GM23248 (cell line): ENCODE results near the gene MAP4K3.

Source experiments
- EZH2 ChIP-seq: fragments of 200-600 bp; sonication (generic); IDR thresholded peaks from 2 replicates; pipeline ENCODE4 v1.6.1; 2018; ENCODE audit warnings: antibody characterized with exemption, mild to moderate bottlenecking; ENCODE audit not compliant: insufficient read depth, poor library complexity, severe bottlenecking
- EZH2phosphoT487 ChIP-seq: fragments of 200-600 bp; sonication (generic); IDR thresholded peaks from 2 replicates; pipeline ENCODE4 v1.6.1; 2018; ENCODE audit warnings: antibody characterized with exemption, moderate library complexity, mild to moderate bottlenecking, low read depth; ENCODE audit not compliant: insufficient read depth

DNA sequence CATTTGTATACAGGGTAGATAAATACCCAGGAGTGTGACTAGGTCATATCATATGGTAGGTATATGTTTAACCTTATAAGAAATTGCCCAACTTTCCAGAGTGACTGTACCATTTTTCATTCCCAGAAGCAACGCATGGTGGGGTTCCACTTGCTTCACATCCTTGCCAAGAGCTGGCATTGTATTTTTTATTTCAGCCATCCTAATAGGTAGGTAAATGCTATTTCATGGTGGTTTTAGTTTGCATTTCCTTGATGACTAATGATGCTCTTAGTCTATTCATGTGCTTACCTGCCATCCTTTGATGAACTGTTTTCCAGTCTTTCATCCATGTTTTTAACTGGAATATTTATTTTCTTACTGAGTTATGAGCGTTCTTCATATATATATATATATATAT is 51.9 kb downstream of the MAP4K3 start:
- TF ChIP-seq EZH2phosphoT487 (no peak), EZH2 (no peak)
